Activated naive CD4-positive, alpha-beta T cell (primary cell): Measurements from ENCODE around the gene P3R3URF.

ENCODE experiments used
- DNase-seq, 4 experiments: peaks; one replicate each; lab custom pipeline; 2025; lab: John Stamatoyannopoulos, UW

Gene P3R3URF

DNA sequence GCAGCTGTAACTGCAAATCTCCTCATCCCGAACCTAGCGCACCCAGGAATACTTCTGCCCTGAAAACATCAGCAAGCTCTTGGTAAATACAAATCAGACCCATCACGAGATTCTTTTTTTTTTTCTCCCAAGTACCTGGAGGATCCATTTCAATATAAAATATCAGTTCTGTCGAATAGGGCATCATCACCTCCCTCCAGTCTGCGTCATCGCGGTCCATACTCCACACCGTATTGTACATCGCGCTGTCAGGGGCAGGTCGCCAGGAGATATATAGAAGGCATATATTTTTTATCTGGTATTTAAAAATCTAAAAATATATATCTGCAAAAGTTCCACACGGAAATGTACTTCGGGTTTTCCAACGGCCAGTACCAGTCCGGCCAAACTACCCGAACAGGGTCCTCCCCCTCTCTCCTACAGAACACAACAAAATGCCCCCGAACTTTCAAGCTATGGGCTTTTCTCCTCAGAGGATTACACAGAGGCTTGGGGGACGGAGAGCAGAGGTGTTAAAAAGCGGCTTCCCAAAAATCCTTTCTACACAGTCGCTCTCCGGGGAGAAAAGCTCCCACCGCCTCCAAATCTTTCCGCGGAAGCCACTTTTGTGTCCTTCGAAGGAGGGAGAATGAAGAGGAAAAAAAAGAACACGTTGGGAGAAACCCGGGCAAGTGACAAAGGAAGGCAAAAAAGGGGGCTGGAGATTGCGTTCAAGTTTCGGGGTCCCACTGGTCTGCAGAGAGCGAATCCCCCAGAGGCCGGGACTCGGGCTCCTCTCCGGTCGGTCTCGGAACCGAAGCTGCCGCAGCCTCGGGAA lies 44.4 kb downstream of the P3R3URF start:
- DNase-seq, result no peak

DNA sequence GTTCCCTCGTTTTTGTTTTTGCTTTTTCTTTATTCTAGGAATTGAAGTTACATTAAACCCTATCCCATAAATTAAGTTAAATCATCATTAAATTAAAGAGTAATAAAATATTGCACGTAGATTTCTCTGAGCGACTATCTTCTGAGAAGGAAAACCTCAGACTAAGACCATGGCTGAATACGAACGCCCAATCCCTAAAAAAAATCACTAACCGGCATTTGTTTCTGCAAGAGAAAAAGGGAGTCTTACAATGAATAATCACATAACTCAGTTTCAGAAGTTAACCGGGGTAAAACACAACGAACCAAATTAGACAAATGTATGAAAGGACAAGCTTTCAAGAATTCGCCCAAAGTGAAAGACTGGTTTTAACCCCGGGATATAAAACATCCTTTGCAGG lies 45.2 kb downstream of the P3R3URF start:
- no peak for DNase-seq

DNA sequence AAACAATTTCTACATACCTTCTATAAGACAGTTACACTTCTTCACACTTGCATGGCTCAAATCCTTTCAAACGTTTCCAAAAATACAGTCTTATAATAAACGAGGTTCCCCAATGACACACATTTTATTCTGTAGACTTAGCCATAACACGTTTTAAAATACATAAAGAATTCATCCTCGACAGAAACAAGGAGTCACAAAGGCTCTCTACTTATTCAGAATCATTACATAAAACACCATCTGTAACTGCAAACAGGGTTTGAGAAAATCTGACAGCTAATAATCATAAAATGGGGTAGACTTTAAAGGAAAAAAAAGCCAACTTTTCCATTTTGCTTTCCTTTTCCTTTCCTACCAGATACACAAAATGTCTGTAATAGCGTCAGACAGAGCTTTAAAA lies 45.7 kb downstream of the P3R3URF start:
- DNase-seq, result no peak

DNA sequence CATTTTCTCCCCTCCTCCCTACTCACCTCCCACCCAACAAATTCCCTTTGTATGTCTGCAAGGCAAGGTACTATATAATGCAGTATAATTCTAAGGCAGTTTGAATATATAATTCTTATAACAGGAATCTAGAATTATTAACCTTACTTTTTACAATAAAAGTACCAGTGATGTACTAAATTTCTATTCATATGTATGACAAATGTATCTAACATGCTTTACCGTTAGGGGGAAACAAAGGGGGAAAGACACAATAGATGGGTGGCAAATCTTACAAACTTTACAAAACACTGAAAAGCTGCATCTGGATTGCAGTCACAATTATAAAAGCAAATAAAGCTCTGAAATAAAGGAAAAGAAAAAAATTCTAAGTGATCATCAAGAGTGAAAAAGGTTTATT lies 46.2 kb downstream of the P3R3URF start:
- no peak for DNase-seq

DNA sequence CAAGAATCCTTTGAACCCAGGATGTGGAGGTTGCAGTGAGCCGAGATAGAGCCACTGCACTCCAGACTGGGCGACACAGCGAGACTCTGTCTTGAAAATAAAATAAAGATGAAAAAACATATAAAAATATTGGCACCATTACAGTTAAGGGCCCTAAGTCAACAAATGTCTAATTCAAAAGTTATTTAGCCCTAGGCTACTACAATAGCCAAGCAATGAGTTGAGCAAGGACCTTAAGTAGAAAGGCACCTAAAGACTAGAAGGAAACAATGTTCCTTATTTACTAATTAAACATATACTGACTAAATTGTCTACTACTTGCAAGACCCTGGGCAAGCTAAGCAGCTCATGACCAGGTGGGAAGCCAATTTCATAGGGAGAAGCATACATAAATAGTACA lies 47.9 kb downstream of the P3R3URF start:
- no peak for DNase-seq
